NCI-H128 (cell line): ENCODE data around the gene KCNJ4.
"Not testable (repeated sequence)": the region's sequence is repeated elsewhere in the genome, so short reads cannot be mapped to it uniquely, and the experiment has no call there.

ENCODE experiments used
- DNase-seq: peaks from one replicate; lab custom pipeline; 2025; ENCODE audit not compliant: unreplicated experiment; lab: John Stamatoyannopoulos, UW

KCNJ4 gene

DNA sequence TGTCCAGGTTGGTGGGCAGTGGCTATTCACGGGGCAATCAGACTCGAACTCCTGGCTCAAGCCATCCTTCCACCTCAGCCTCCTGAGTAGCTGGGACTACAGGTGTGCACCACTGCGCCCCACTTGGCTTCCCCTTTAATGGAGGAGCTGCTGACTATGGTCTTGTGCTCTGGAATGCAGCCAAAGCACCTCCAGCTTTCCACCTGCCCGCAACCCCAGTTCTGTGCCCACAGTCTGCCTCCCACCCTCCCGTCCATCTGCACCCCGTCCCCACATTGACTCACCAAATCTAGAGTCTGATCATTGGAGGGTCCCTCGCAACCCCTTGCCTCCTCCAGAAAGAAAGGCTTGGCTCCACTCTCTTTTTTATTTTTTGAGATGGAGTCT is 41.0 kb downstream of the KCNJ4 start:
- DNase-seq: no peak

DNA sequence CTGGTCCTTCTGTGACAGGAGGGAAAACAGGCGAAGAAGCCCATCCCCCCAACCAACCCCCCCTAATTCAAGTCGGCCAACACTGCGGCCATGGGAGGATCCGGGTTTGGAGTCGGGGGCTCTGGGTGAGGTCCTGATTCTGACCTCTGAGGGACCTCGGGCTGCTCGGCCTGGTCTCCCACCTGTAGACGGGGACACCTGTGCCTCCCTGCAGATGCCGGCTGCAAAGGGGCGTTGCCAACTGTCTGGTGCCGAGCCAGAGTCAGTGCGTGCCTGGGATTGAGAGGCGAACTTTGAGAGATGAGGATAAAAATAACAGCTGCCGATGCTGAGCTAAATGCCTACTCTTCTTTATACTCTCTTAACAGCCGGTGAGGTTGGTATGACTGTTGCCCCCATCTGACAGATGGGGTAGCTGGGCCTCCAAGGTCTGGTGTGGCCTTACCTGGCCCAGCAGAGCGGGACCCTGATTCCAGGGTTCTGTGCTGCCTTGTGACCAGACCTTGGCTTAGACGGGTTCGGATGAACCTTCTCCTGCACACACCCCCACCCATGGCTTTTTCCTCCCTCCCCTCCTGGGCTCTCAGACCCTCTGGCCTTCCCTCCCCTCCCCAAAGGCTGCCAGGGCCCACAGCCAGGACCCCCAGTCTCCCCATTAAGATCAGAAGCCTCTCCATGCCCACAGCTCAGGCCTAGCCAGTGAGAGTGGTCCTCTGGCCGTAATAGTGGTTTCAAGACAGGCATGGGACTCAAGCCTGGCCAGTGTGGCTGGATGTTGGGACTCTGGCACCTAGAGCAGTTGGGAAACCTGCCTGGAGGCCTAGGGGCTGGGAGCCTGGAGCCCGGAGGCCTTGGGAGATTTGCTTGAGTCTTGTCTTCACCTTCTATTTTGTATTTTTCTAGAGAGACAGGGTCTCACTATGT is 41.7 kb downstream of the KCNJ4 start:
- DNase-seq: no peak

DNA sequence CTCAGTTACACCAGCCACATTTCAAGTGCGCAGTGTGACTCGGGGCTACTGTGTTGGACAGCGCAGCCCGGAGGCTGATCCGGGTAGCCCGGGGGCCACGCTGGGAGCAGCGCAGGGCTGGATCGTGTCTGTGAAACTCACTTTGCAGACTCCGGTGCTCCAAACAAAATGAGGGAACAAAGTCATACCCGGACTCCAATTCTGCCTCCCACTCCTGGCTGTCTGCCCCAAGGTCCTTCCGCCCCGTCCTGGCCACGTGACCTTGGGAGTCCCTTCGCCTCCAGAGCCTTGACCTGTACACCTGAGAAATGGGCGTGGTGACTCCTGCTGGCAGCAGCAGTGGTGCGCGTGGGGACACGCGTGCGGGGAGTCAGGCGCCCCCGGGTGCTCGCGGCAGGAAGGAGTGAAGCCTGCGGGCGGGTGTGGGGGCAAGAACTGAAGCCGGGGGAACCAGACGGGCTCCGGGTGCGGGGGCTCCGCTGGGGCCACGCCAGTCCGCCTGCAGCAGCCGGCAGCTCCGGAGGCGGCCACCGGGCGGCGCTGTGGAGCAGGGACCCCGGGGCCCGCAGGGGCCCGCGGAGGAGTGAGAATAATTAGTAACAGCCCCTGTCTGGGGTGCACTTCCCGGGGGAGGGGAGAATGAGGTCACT is 42.4 kb downstream of the KCNJ4 start:
- DNase-seq: no peak

DNA sequence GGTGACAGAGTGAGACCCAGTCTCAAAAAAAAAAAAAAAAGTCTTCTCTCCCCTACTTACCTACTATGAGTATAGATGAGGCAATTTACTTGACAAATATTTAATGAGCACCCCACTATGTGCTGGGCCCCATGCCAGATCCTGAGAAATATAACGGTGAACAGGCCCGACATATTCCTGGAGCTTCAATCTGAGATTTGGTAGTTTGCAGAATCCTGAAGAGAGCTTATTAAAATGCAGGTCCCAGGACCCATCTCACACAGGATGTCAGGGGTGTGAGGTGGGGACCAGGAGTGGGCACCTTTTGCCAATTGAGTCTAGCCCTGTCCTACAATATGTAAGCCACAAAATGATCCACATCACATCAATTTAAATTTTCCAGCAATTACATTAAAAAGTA is 44.0 kb downstream of the KCNJ4 start:
- no peak for DNase-seq

DNA sequence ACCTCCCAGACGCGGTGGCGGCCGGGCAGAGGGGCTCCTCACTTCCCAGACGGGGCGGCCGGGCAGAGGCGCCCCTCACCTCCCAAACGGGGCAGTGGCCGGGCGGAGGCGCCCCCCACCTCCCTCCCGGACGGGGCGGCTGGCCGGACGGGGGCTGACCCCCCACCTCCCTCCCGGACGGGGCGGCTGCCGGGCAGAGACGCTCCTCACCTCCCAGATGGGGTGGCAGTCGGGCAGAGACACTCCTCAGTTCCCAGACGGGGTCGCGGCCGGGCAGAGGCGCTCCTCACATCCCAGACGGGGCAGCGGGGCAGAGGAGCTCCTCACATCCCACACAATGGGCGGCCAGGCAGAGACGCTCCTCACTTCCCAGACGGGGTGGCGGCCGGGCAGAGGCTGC is 45.1 kb downstream of the KCNJ4 start:
- not testable (repeated sequence) for DNase-seq

DNA sequence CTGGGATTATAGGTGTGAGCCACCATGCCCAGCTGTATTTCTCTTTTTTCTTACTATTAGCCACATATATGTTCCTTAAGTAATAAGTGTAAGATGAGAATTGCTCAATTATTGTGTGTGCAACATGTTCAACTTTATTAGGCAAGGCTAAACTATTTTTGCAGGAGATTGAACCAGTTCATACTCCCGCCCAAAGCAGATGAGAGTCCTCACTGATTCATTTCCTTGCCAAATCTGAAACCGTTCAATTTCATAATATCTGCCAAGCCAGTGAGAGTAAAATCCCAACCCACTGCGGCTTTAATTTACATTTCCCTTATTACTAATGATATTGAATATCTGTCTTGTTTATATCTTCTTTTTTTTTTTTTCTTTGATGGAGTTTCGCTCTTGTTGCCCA is 48.4 kb downstream of the KCNJ4 start:
- DNase-seq: no peak

DNA sequence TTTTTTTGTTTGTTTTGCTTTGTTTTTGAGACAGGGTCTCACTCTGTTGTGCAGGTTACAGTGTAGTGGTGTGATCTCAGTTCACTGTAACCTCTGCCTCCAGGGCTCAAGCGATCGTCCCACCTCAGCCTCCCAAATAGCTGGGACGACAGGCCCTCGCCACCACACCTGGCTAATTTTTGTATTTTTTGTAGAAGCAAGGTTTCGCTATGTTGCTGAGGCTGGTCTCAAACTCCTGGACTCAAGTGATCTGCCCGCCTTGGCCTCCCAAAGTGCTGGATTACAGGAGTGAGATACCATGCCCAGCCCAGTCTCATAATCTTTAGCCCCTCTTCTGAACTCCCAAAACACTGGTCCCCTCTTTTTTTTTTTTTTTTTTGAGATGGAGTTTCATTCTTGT is 50.6 kb downstream of the KCNJ4 start:
- no peak for DNase-seq

DNA sequence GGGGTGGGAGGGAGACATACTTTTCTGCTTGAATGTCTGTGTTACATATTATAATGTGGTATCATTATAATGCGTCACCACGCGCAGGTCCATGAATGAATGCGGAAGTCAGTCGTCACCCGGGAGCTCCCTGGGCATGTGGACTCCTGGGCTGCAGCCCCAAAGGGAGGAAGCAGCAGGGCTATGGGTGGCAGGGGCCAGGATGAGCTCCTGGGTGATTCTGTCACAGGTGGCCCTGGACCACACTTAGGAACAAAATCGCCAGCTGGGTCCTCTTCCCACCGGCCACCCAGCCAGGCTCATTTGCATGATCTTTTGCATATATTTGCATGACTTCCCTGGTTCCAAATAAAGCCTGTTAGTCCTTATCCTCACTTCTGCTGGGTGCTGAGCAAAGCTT is 51.2 kb downstream of the KCNJ4 start:
- DNase-seq: no peak

DNA sequence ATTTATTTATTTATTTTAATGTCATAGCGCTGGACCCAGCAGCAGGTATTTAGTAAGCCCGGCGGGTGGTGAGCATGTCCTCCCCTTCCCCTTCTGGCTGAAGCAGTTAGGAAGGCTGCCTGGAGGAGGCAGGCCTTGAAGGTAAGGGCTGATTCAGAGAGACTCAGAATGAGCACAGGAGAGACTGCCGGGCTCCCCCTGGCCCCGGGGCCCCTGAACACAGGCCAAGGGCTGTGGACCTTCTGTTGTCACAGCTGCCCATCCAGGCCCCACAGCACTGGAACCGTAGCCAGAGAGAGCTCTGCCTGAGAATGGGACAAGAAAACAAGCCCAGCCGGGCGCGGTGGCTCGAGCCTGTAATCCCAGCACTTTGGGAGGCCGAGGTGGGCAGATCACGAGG is 52.8 kb downstream of the KCNJ4 start:
- no peak for DNase-seq

DNA sequence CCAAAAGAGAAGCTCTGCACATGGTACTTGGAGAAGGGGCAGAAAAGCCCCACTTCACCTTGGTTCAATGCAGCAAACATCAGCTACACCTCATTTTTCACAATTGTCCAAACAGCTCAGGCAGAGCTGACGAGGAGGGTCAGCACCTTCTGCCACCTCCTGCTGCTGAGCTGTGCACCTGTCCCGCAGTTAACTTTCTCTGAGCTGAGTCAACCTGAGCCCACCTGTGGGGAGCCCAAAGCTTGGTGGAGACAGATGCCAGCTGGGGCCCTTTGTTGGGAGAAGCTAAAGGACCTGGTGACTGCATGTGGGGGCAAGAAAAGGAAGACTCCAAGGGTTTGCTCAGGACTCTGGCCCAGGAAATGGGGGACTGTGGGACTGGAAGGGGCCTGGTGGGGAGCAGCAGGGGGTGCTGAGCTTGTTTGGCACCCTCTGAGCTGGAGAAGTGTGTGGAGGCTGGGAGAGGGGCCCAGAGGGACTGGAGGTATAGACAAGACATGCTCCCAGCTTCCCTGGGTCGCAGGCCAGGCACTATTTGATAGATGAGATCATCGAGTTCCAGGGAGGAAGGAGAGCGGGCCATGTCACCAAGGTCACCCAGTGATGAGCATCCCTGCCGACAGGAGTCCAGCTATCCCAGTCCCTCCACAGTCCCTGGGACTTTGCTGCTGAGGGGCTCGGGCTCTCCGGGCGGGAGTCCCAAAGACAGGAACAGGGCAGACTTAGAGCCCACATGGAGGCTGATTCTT is 53.5 kb downstream of the KCNJ4 start:
- no peak for DNase-seq

DNA sequence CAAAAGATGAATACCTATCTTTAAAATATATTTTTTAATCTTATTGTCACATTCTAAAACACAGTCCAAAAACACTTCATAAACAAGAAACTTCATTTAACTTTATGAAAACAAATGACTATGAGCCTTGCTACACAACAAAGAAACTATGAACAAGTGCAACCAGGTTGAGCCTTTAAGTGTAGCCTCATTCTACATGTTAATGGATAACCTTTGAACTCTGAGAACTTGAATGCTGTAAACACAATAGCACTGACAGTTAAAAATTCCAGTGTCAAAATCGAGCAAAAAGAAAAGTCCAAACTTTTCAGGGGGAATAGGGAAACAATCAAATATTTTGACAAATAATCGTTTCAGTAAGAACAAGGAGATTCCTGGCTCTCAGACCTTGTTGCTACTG is 54.7 kb downstream of the KCNJ4 start:
- not testable (repeated sequence) for DNase-seq

DNA sequence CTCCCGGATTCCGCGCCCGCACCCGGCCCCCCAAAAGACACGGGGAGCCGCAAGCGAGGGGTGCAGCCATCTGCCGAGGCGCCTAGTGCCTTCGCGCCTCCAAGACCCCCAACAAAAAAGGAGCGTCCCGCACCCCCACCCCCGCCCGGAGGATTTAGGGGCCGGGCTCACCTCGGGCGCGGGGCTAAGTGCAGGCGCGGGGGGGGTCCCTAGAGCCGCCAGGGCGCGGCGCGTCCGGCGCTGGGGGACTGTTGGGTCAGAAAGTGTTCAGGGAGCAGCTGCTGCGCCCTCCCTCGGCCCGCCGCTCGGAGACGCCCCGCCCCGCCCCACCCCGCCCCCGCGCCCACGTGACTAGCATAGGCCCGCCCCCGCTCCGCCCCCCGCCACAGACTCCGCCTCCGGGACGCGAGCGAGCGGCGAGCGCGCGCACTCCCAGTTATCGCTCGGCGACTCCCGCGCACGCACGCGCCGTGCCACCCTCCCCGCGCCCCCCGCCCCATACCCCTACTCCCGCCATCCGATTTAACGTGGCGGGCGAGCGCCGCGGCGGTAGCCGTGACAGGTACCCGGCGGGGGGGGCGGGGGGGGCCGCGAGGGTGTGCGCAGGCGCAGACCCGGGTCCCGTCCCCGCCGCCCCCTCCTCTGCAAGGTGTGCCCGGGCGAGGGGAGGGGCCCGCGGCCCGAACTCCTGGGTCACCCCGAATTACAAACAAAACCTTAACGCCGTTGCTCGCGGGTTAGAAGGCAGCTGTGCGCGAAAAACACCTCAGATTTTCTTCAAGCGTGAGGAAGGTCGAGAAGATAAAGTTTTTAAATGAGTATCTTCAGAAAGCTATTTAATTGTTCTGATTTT is 56.2 kb downstream of the KCNJ4 start:
- DNase-seq: peak; percentile 36

DNA sequence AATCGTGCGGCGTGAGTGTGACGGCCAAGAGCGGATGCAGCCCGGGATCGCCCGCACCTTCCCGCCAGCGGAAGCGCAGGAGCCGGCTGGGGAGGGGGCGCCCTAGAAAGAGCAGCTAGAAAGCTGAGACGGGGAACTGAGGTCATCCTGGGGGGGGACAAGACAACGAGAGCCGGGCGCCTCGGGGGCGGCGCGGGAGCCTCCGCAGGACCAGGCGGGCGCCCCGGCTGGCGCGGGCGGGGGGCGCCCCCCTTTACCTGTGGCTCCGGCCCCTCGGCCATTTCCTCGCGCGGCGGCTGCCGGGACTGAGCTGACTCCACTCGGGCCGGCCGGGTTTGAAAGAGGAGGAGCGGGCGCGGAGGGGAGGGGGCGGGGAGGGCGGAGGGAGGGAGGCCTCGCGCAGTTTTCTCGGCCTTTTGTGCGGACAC is 56.8 kb downstream of the KCNJ4 start:
- not testable (repeated sequence) for DNase-seq

DNA sequence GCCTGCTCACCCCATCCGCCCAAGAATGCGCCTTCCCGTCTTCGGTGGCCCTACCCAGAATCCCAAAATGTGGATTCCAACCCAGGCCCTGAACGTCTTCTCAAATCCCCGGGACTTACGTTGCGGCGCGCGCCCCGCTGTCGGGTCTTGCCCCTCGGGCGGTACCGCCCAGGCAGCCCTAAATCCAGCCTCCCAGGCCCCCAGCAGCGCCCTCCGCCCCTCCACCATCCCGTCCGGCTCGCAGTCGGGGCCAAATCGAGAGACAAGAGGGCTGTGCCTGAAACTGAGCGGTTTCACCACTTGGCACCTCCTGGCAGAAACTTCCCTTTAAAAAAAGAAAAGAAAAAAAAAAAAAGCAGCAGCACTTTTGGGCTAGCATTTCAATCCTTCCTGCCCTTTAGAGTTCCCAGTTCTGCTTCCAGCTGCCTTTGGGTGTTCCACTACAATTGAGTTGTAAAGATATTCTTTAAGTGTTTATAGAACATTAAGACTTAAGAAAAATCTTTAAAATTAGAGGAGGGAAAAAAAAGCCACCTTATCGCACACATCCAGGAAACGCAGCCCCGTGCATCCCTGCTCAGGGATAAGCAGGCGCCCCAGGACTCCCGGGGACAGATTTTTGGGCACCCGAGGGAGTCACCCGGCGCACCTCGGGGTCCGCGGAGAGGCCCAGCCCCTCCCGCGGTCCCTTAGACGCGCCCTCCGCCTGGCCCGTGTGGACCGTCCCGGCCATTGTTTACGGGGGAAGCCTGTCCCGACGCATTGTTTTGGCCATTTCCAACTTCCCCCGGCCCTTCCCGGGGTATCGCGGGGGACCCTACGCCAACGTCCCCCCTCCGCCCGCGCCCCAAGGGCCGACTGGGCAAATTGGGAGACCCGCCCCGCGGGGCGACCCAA is 57.6 kb downstream of the KCNJ4 start:
- DNase-seq: no peak

DNA sequence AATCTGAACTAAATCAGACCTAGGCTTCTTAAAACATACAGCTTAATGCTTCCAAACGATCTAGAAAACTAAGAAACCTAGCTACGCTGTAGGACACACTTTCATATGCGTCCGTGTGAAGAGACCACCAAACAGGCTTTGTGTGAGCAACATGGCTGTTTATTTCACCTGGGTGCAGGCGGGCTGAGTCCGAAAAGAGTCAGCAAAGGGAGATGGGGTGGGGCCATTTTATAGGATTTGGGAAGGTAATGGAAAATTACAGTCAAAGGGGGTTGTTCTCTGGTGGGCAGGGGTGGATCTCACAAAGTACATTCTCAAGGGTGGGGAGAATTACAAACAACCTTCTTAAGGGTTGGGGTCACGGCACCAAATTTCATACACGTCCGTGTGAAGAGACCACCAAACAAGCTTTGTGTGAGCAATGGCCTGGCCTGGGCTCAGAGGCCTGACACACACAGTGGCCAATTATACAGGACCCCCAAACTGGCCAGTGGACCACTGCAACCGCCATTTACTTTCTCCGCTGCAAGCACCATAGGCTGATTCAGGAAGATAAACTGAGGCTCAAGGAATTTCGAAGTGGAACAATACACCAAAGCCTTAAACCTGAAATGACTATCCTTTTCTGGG is 58.4 kb downstream of the KCNJ4 start:
- not testable (repeated sequence) for DNase-seq

DNA sequence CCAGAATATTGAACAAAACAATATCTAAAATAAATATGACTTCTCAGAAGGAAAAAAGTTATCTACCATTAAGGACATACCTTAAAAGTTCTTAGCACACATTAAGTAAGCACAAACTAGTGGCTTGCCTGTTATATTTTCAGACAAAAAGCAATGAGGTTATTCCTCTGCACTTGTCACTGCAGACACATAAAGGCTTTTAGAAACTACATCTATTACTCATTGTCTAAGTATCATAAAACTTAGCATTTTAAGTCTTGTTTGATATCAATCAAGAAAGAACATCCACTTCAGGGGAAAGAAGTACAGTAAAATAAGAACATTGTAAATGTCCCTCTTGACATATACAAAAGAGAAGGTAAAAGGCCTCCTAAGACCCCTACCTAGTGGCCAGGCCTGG is 59.1 kb downstream of the KCNJ4 start:
- DNase-seq: not testable (repeated sequence)

DNA sequence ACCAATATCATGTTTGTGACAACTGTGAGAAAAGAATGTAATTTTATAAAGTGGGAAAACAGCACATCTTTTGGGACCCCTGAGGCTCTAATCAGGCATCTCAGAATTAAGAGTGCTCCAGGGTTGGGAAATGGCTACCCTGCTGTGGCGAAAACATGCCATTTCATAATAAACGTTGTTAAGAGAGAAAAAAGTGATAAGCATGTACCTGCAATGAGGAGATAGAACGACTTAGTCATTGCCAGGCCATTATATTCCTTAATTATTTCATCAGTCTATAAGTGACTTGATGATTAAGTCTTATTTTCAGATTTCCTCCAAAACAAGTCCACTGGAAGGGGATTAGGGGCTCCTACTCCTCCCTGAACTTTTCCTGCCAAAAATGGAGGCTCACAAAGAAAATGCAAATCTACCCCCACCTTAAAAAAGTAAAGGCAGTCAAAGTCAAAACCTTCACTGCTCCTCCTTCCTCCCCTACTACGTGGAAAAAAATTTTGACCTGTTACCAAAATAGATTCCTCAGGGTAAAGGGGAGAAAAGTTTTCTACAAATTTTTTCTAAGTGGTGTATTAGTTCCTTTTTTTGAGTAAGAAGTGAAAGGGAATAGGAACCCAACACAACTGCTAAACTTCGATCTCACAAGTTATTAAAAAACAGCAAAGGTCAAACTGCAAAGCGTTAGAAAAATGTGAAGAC is 59.9 kb downstream of the KCNJ4 start:
- DNase-seq: not testable (repeated sequence)

DNA sequence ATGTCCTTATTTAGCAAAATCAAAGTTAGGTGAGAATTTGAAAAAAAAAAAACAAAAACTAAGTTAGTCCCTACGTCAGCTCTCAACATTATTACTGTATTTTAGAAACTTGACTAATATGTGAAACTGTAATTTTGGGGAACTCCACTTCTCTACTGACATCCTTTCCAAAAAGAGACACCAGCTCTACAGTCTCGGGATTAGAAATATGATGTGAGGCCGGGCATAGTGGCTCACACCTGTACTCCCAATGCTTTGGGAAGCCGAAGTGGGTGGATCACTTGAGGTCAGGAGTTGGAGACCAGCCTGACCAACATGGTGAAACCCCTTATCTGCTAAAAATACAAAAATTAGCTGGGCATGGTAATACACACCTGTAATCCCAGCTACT is 65.6 kb downstream of the KCNJ4 start:
- DNase-seq: not testable (repeated sequence)
